Spinal cord (tissue), 10 donors: ENCODE data around the gene ZNF839. TPM values are rescaled to one million over a fixed set of nuclear protein-coding genes. Genes with fewer than 3 reads are reported as not detected.
"Not testable (repeated sequence)": the region's sequence is repeated elsewhere in the genome, so short reads cannot be mapped to it uniquely, and the experiment has no call there.

Experiments
- DNase-seq, 6 donors: peaks; one replicate each; pipeline versions ENCODE4 v3.0.0 to v3.0.0-alpha.2; 2013 to 2015; ENCODE audit warnings: low spot score in 6 of 6, low read depth in 4 of 6
- H3K27ac ChIP-seq: one replicate; pipeline ENCODE4 v1.5.1; 2013; ENCODE audit warnings: low read depth, low read length, control low read depth
- H3K27me3 ChIP-seq: one replicate; pipeline ENCODE4 v1.6.1; 2013; ENCODE audit warnings: low read length; ENCODE audit not compliant: control insufficient read depth, insufficient read depth
- H3K36me3 ChIP-seq: one replicate; pipeline ENCODE4 v1.6.1; 2013; ENCODE audit warnings: low read length; ENCODE audit not compliant: control insufficient read depth, insufficient read depth
- H3K4me1 ChIP-seq: one replicate; pipeline ENCODE4 v1.6.1; 2013; ENCODE audit warnings: low read length; ENCODE audit not compliant: control insufficient read depth, insufficient read depth
- H3K4me3 ChIP-seq: one replicate; pipeline ENCODE4 v1.5.1; 2013; ENCODE audit warnings: low read depth, low read length, control low read depth
- H3K9me3 ChIP-seq: one replicate; pipeline ENCODE4 v1.6.1; 2013; ENCODE audit warnings: low read length; ENCODE audit not compliant: control insufficient read depth, insufficient read depth
- WGBS: methylation state at CpG from one replicate; pipeline ENCODE4 v1.1.5; 2013; ENCODE audit warnings: missing lambda C conversion rate; ENCODE audit not compliant: insufficient coverage; 5-methylcytosine and 5-hydroxymethylcytosine counted together
- polyA plus RNA-seq, 2 donors: library from polyadenylated mRNA; unstranded; fragments of 120-200 nt; gene quantifications; one replicate each; pipeline ENCODE4 v1.2.1, GENCODE V29; 2013; ENCODE audit not compliant: insufficient read length in 2 of 2
- total RNA-seq, 2 donors: library from RNA; depleted of rRNA in 1 of 2; stranded (reverse); fragments of 120-200 nt in 1 of 2; fragments of >200 nt in 1 of 2; gene quantifications; one replicate each; pipeline versions ENCODE4 v1.2.3 to v1.2.4, GENCODE V29; 2013 to 2014
- donor health status: healthy.

Gene ZNF839
- total and polyA plus RNA-seq, 4 donors: 8.8 to 16.3 (median 11.7) TPM

DNA sequence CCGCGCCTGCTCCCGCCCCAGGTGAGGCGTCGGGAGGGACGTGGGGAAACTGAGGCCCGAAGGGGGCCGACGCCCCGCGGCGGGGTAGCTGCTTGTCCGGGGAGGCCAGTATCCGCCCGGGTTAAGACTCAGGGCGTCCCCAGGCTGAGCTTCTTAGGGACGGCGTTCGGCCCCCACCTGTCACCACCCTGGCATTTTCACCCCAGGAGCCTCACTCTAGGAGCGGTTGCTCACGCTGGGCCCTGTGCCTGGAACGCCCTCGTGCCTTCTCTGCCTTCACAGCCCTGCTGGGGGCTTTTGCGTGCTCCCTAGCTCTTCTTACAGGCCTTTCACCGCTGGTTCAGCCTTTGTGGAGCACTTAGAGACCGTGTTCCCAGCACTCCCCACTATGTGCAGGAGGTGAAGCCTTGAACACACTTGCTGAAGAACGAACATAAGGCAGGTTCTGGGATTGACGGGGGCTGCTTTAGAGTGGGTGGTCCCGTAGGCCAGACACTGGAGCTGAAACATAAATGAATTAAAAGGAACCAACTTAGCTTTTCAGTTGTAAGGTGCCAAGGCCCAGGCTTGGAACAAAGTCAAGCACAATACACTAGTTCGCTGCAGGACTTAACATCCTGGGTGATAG is 601 bp downstream of the ZNF839 start:
- WGBS: 2% methylated on average over 29 of the region's 30 CpGs
- peak overlapping the region; percentile 91 for H3K27ac ChIP-seq
- H3K4me1 ChIP-seq: peaks cover 53% of the 10 kb centered on the region
- H3K4me3 ChIP-seq: peak overlapping the region; percentile 84
- H3K27me3 ChIP-seq: no peaks in the 10 kb centered on the region
- H3K36me3 ChIP-seq: peaks cover 10% of the 10 kb centered on the region
- DNase-seq: peak in 2 of 6 donors; percentile 56 to 66
- no peaks in the 10 kb centered on the region for H3K9me3 ChIP-seq

DNA sequence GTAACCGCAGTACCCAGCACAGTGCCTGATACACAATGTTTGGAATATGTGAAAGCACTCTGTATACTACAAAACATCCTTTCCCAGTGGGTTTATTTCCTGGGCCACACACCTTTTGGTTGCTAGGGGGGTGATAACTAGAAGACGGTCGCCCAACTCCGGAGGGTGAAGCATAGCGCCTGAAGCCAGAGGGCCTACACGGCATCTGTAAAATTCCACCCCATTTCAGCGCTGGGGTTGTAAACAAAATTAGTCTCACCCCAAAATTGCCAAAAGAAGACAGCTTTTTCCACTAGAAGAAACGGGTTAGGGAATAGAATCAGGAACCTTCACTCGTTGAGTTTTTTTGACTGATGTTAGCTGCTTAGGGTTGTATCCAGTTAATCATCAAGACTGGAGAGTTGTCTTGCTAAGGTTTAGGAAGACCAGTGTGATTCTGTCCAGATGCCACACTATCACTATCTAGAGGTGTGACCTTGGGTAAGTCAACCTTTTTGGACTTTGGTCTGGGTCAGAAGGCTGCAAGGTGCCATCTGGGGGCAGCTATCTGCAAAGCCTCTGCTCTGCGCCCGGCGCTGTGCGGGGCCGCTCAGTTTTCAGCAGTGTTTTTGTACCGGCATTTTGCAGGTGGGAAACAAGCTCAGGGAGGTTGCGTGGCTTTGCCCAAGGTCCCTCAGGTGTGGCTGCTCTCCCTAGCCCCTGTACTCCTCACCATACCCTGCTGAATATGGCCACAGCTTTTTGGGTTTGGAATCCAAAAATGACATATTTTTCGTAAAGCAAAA is 1.3 kb downstream of the ZNF839 start:
- Histone ChIP-seq H3K27ac (peak overlapping the region; percentile 91), H3K27me3 (no peaks in the 10 kb centered on the region), H3K36me3 (peaks cover 11% of the 10 kb centered on the region), H3K4me1 (peaks cover 45% of the 10 kb centered on the region), H3K4me3 (peak overlapping the region; percentile 84), H3K9me3 (no peaks in the 10 kb centered on the region)
- 88% methylated on average over 7 of the region's 17 CpGs for WGBS
- DNase-seq: no peak

DNA sequence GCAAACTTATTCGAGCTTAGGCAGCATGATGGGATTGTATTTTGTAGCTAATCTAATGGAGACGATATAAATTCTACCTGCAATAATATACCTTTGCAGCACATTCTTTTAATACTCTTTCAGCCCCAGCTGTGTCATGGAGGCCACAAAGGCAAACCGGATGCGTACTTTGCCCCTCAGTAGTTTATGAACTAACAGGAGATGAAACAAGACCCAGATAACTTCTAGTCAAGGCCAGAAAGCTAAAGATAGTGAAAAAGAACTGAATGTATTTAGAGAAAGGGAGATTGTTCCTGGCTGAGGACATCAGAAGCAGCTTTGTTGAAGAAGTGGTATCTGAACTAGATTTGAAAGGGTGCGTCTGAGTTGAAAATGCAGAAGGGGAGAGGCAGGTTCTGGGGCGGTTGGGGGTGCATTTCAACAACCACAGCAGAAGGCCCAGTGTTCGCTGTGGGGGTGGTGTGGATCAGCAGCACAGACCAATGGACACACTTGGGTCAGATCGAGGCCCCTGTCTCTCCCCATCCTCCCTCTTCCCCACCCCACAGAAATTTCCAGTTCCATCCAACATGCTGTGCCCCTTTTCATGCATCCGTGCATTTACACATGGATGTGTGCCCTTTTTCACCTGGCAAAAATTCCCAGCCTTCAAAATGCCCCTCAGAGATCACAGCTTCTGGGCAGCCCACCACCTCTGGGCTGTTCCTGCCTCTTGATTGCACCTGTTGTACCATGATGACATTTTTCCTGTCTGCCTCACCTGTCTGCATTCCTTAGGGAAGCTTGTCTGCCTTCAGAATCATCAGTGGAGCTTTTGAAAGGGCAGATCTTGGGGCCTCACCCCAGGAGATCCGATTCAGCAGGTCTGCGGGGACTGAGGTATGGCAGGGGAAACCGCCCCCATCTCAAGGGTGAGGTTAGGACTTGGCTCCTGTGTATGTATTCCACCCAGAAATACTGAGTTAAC is 2.2 kb downstream of the ZNF839 start:
- H3K27ac ChIP-seq: no peak overlapping the region
- 100% methylated on average over 3 of the region's 12 CpGs for WGBS

DNA sequence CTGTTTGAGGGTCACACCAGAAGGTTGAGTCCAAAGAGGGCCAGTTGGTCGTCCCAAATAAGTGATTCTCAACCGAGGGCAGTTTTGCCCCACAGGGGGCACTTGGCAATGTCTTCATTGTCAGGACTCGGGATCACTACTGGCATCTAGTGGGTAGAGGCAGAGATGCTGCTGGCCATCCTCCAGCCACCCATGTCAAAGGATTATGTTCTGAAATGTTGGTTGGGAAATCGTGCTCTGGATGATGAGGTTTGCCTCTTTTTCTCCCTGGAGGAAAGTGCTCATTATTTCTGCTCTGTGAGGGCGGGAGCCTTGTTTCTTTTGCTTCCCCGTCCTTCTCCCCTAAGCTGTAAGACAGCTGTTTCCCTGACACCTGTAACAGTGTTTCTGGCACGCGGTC is 3.6 kb downstream of the ZNF839 start:
- DNase-seq: peak in 2 of 6 donors; percentile 64 to 81
- Histone ChIP-seq H3K27ac (no peak overlapping the region), H3K27me3 (no peaks in the 10 kb centered on the region), H3K9me3 (no peaks in the 10 kb centered on the region), H3K36me3 (peaks cover 21% of the 10 kb centered on the region), H3K4me1 (peaks cover 27% of the 10 kb centered on the region), H3K4me3 (no peak overlapping the region)
- 40% methylated on average over 6 of the region's 8 CpGs for WGBS

More for the DNA sequence above, 2.2 kb downstream of the ZNF839 start:
- Histone ChIP-seq H3K4me1 (peaks cover 38% of the 10 kb centered on the region), H3K9me3 (no peaks in the 10 kb centered on the region), H3K4me3 (no peak overlapping the region), H3K27me3 (no peaks in the 10 kb centered on the region), H3K36me3 (peaks cover 18% of the 10 kb centered on the region)
- DNase-seq: no peak

DNA sequence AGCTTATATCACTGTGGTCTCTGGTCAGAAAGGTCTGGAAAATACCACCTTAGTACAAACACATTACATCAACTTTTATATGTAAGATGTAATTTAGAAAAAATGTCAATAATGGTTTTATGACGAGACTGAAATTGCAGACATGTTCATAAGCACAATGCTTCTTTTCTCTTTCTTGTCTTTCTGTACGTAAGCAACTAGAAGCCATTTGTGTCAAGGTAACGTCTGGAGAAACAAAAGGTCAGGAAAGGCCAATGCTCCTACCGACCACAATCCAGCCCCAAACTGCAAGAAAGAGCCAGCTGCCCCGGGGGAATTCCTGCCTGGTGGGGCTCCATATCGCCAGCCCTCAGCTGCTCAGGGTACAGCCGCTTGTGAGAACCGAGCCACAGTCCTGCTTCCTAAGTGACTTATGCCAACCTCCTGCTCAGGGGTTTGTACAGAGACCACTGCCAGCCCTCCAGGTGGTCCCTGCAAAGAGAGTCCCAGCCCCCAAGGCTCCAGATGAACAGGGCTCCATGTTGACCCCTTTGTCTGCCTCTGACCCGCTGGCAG is 6.3 kb downstream of the ZNF839 start:
- Histone ChIP-seq H3K9me3 (no peaks in the 10 kb centered on the region), H3K27ac (no peak overlapping the region), H3K36me3 (peaks cover 24% of the 10 kb centered on the region), H3K4me1 (peaks cover 5% of the 10 kb centered on the region), H3K27me3 (no peaks in the 10 kb centered on the region), H3K4me3 (no peak overlapping the region)
- WGBS: 78% methylated on average over 7 of the region's 9 CpGs
- no peak for DNase-seq

DNA sequence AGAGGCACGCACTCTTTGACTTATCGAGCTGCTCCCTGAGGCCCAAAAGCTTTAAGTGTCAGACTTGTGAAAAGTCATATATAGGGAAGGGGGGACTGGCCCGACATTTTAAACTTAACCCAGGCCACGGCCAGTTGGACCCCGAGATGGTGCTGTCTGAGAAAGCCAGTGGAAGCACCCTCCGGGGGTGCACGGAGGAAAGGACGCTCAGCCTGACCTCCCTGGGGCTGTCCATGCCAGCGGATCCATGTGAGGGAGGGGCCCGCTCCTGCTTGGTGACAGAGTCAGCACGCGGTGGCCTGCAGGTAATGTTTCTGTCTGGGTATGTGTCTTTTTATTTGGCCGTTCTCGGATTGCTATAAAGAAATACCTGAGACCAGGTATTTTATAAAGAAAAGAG is 7.0 kb downstream of the ZNF839 start:
- no peak for DNase-seq
- no peaks in the 10 kb centered on the region for H3K9me3 ChIP-seq
- H3K4me3 ChIP-seq: no peak overlapping the region
- no peaks in the 10 kb centered on the region for H3K27me3 ChIP-seq
- peaks cover 25% of the 10 kb centered on the region for H3K36me3 ChIP-seq
- 97% methylated on average over 14 of the region's 14 CpGs for WGBS
- H3K4me1 ChIP-seq: no peaks in the 10 kb centered on the region
- H3K27ac ChIP-seq: no peak overlapping the region

DNA sequence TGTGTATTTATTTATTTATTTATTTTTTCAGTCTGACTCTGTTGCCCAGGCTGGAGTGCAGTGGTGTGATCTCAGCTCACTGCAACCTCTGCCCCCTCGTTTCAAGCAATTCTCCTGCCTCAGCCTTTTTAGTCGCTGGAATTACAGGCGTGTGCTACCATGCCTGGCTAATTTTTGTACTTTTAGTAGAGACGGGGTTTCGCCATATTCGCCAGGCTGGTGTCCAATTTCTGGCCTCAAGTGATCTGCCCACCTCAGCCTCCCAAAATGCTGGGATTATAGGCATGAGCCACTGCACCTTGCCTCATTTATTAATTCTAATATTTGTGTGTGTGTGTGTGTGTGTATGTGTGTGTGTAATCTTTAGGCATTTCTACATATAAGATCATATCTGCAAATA is 9.8 kb downstream of the ZNF839 start:
- H3K27me3 ChIP-seq, DNase-seq: not testable (repeated sequence)
- WGBS: 97% methylated on average over 6 of the region's 6 CpGs

DNA sequence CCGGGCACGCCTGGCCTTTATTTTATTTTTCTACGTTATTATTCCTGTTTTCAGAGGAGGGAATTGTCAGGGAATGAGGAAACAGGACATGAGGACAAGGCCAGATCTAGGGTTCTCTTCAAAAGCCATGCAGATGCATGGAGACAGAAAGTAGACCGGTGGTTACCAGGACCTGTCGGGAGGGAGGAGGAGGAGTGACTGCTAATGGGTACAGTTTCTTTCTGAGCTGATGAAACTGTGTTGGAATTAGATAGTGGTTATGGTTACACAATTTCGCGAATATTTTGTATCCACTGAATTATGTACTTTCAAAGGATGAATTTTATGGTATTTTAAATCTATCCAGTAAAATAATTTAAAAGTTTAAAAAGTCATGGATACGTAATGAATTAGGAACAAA is 11.3 kb downstream of the ZNF839 start:
- H3K4me1 ChIP-seq: no peaks in the 10 kb centered on the region
- no peak overlapping the region for H3K4me3 ChIP-seq
- peaks cover 52% of the 10 kb centered on the region for H3K36me3 ChIP-seq
- H3K9me3 ChIP-seq: no peaks in the 10 kb centered on the region
- WGBS: 99% methylated on average over 5 of the region's 8 CpGs
- no peak overlapping the region for H3K27ac ChIP-seq
- no peak for DNase-seq
- H3K27me3 ChIP-seq: no peaks in the 10 kb centered on the region

More for the DNA sequence above, 9.8 kb downstream of the ZNF839 start:
- H3K4me3 ChIP-seq, H3K9me3 ChIP-seq, H3K27ac ChIP-seq, H3K4me1 ChIP-seq: not testable (repeated sequence)
- peaks cover 47% of the 10 kb centered on the region for H3K36me3 ChIP-seq

DNA sequence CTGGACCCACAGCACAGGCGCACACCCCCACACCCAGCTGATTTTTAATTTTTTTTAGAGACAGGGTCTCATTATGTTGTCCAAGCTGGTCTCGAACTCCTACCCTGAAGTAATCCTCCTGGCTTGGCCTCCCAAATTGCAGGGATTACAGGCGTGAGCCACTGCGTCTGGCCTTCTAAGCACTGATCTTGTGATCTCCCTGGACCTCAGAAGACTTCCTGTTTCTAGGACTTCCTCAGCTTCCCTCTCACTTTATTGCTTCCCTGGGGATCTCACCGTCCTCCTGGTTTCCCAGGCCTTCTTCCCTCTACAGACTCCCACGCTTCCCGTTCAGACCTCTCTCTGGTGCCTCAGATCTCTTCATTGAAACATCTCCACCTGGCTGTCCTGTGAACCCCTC is 13.8 kb downstream of the ZNF839 start:
- Histone ChIP-seq H3K27ac (no peak overlapping the region), H3K9me3 (no peaks in the 10 kb centered on the region), H3K4me1 (no peaks in the 10 kb centered on the region), H3K36me3 (peaks cover 65% of the 10 kb centered on the region), H3K27me3 (no peaks in the 10 kb centered on the region), H3K4me3 (no peak overlapping the region)
- no peak for DNase-seq
- WGBS: 82% methylated on average over 7 of the region's 7 CpGs
